OCI-LY3 (cell line): Measurements from ENCODE around the gene GBP1.

ENCODE experiments used
- H2AFZ ChIP-seq: fragments of 200-600, 300-600 bp; shearing (Covaris generic); 2 replicates; pipeline ENCODE4 v1.6.0; 2014; ENCODE audit warnings: antibody characterized with exemption, low read depth, low read length
- H3K27ac ChIP-seq: fragments of 200-600, 300-600 bp; sonication (generic); 2 replicates; pipeline ENCODE4 v1.5.1; 2014; ENCODE audit warnings: mild to moderate bottlenecking, low read length, moderate library complexity, mixed read lengths
- H3K27me3 ChIP-seq: fragments of 200-600, 300-600 bp; sonication (generic); 2 replicates; pipeline ENCODE4 v1.6.1; 2014; ENCODE audit warnings: low read depth, low read length, mixed read lengths
- H3K36me3 ChIP-seq: fragments of 200-600, 300-600 bp; sonication (generic); replicated peaks from 2 replicates; pipeline ENCODE3; 2014; ENCODE audit warnings: low read depth, low read length, mixed read lengths
- H3K4me1 ChIP-seq: fragments of 300-600, 200-600 bp; sonication (generic); 2 replicates; pipeline ENCODE4 v1.6.1; 2014; ENCODE audit warnings: low read length, mixed read lengths
- H3K4me2 ChIP-seq: fragments of 200-600, 300-600 bp; sonication (generic); 2 replicates; pipeline ENCODE4 v1.6.1; 2014; ENCODE audit warnings: low read length, mixed read lengths
- H3K4me3 ChIP-seq: fragments of 300-600, 200-600 bp; sonication (generic); 2 replicates; pipeline ENCODE4 v1.5.1; 2014; ENCODE audit warnings: antibody characterized with exemption, mild to moderate bottlenecking, low read length, moderate library complexity
- H3K79me2 ChIP-seq: fragments of 300-600, 200-600 bp; shearing (Covaris generic); 2 replicates; pipeline ENCODE4 v1.6.1; 2014; ENCODE audit warnings: mild to moderate bottlenecking, low read length, mixed read lengths
- H3K9ac ChIP-seq: fragments of 300-600, 200-600 bp; shearing (Covaris generic); 2 replicates; pipeline ENCODE4 v1.6.0; 2014; ENCODE audit warnings: mild to moderate bottlenecking, low read length, moderate library complexity
- H3K9me3 ChIP-seq: fragments of 200-600, 300-600 bp; shearing (Covaris generic); 2 replicates; pipeline ENCODE4 v1.6.1; 2014; ENCODE audit warnings: low read length, mixed read lengths; ENCODE audit not compliant: insufficient read depth
- H4K20me1 ChIP-seq: fragments of 200-600, 300-600 bp; sonication (generic); 2 replicates; pipeline ENCODE4 v1.6.1; 2016; ENCODE audit warnings: low read length, mixed read lengths; ENCODE audit not compliant: insufficient read depth
- EZH2phosphoT487 ChIP-seq: fragments of 200-600 bp; shearing (Covaris generic); IDR thresholded peaks from 2 replicates; pipeline ENCODE4 v1.6.1; 2018; ENCODE audit warnings: antibody characterized with exemption, mixed run types, low read depth
- TF ChIP-seq, protein P1 (sequence below): fragments of 200-600, 300-600 bp; sonication (generic); IDR thresholded peaks from 2 replicates; pipeline ENCODE4 v1.5.1; 2014; ENCODE audit warnings: antibody characterized with exemption, low read length, low read depth

The GBP1 gene

DNA sequence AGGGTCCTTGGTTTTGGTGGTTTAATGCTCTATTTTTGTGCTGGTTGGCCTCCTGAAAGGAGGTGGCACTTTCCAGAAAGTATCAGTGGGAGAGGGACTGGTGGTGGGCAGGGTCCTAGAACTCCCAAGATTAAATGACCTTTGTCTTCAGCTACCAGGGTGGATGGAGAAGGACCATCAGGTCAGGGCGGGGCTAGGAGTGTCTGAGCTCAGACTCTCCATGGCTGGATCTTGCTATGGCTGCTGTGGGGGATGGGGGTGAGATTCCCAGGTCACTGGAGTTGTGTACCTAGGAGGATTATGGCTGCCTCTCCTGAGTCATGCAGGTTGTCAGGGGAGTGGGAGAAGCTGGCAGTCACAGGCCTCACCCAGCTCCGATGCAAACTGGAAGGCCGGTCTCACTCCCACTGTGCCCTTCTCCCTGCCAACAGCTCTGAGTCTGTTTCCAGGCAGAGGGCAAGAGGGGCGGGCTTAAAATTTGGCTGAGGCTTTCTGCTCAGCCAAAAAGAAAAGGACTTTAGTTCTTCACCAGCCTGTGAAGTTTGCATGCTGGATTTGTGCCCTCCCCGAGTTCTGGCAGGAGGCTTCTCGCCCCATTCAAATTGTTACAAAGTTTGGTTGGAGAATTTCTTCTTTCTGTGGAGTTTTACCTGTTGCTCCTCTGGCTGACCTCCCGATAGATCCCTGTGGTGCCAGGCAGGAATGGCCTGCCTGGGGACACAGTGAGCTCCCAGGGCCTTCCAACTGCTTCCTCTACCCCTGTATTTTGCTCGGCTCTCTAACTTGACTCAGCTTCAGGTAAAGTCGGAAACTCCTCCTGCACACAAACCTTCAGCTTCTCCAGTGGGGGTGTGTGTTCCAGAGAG lies 59.5 kb downstream of the GBP1 start:
- Histone ChIP-seq H3K4me1 (0 out of 2 replicates have a peak, but pooled peaks cover 6% of the 10 kb centered on the region), H3K4me2 (no peak overlapping the region), H3K9ac (no peak overlapping the region), H3K4me3 (no peak overlapping the region), H2AFZ (no peak overlapping the region), H3K27me3 (no peaks in the 10 kb centered on the region), H3K36me3 (no peaks in the 10 kb centered on the region), H3K9me3 (no peaks in the 10 kb centered on the region), H3K27ac (no peak overlapping the region), H4K20me1 (no peaks in the 10 kb centered on the region), H3K79me2 (no peaks in the 10 kb centered on the region)
- TF ChIP-seq, protein P1, sequence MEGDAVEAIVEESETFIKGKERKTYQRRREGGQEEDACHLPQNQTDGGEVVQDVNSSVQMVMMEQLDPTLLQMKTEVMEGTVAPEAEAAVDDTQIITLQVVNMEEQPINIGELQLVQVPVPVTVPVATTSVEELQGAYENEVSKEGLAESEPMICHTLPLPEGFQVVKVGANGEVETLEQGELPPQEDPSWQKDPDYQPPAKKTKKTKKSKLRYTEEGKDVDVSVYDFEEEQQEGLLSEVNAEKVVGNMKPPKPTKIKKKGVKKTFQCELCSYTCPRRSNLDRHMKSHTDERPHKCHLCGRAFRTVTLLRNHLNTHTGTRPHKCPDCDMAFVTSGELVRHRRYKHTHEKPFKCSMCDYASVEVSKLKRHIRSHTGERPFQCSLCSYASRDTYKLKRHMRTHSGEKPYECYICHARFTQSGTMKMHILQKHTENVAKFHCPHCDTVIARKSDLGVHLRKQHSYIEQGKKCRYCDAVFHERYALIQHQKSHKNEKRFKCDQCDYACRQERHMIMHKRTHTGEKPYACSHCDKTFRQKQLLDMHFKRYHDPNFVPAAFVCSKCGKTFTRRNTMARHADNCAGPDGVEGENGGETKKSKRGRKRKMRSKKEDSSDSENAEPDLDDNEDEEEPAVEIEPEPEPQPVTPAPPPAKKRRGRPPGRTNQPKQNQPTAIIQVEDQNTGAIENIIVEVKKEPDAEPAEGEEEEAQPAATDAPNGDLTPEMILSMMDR = no peak
- no peak for TF ChIP-seq EZH2phosphoT487
